HEK293 (cell line): ENCODE measurements around the gene TNS1.

ENCODE experiments used
- CTCF ChIA-PET: fragments of 350-600 bp; formaldehyde crosslinking; extraction: SDS; loops from one replicate; lab custom pipeline; 2021; ENCODE audit warnings: antibody characterized with exemption; lab: Yijun Ruan, JAX
- POLR2A ChIA-PET: fragments of 300-600 bp; formaldehyde crosslinking; extraction: SDS; loops from one replicate; lab custom pipeline; 2020; ENCODE audit warnings: antibody characterized with exemption, inconsistent platforms; lab: Yijun Ruan, JAX
- H3K27ac ChIP-seq: fragments of 200-500 bp; sonication (Bioruptor generic); 2 replicates; pipeline ENCODE4 v1.5.1; 2014; ENCODE audit warnings: low read depth, low read length, control low read depth, inconsistent platforms; ENCODE audit errors: extremely low read depth
- H3K36me3 ChIP-seq, 2 experiments: fragments of 200-500 bp in 1 of 2; sonication (Bioruptor generic) in 1 of 2; 1 replicate in 1 of 2; 2 replicates in 1 of 2; pipeline ENCODE4 v1.5.1; 2014 to 2017; ENCODE audit warnings: inconsistent platforms in 2 of 2, low read length in 2 of 2; ENCODE audit not compliant: control insufficient read depth in 2 of 2, insufficient read depth in 1 of 2
- H3K4me1 ChIP-seq: fragments of 200-500 bp; sonication (Bioruptor generic); 2 replicates; pipeline ENCODE4 v1.5.1; 2014; ENCODE audit warnings: mild to moderate bottlenecking, low read length, inconsistent platforms; ENCODE audit not compliant: control insufficient read depth, insufficient read depth
- H3K4me3 ChIP-seq: 2 replicates; pipeline ENCODE4 v1.5.1; 2011; ENCODE audit warnings: low read depth, mild to moderate bottlenecking, control low read depth, low read length, moderate library complexity
- H3K9me3 ChIP-seq: fragments of 200-500 bp; sonication (Bioruptor generic); 2 replicates; pipeline ENCODE4 v1.5.1; 2014; ENCODE audit warnings: low read depth, low read length, inconsistent platforms; ENCODE audit not compliant: control insufficient read depth, insufficient read depth
- GLI4 ChIP-seq: fragments of 450-650 bp; formaldehyde crosslinking; IDR thresholded peaks from 2 replicates; pipeline ENCODE4 v1.5.1; 2016; ENCODE audit warnings: missing biosample characterization, missing genetic modification characterization
- GLIS2 ChIP-seq: fragments of 450-650 bp; formaldehyde crosslinking; IDR thresholded peaks from 2 replicates; pipeline ENCODE4 v1.5.1; 2016; ENCODE audit warnings: missing biosample characterization, missing genetic modification characterization
- MYNN ChIP-seq: fragments of 450-650 bp; formaldehyde crosslinking; IDR thresholded peaks from 2 replicates; pipeline ENCODE4 v1.5.1; 2016; ENCODE audit warnings: missing biosample characterization, missing genetic modification characterization, borderline replicate concordance
- SP2 ChIP-seq: fragments of 450-650 bp; formaldehyde crosslinking; IDR thresholded peaks from 2 replicates; pipeline ENCODE4 v1.5.1; 2016; ENCODE audit warnings: missing biosample characterization, missing genetic modification characterization
- TRIM28 ChIP-seq: IDR thresholded peaks from 2 replicates; pipeline ENCODE4 v1.6.1; 2011; ENCODE audit warnings: low read length, control low read depth, borderline replicate concordance
- ZBTB20 ChIP-seq: fragments of 450-650 bp; formaldehyde crosslinking; IDR thresholded peaks from 2 replicates; pipeline ENCODE4 v1.5.1; 2016; ENCODE audit warnings: missing biosample characterization, missing genetic modification characterization
- ZBTB48 ChIP-seq: fragments of 450-650 bp; formaldehyde crosslinking; IDR thresholded peaks from 2 replicates; pipeline ENCODE4 v1.5.1; 2016; ENCODE audit warnings: missing biosample characterization, missing genetic modification characterization
- ZNF138 ChIP-seq: fragments of 450-650 bp; formaldehyde crosslinking; IDR thresholded peaks from 2 replicates; pipeline ENCODE4 v1.5.1; 2016; ENCODE audit warnings: missing biosample characterization, missing genetic modification characterization, borderline replicate concordance
- ZNF140 ChIP-seq: fragments of 450-650 bp; formaldehyde crosslinking; IDR thresholded peaks from 2 replicates; pipeline ENCODE4 v1.5.1; 2016; ENCODE audit warnings: missing biosample characterization, missing genetic modification characterization
- ZNF157 ChIP-seq: fragments of 450-650 bp; formaldehyde crosslinking; IDR thresholded peaks from 2 replicates; pipeline ENCODE4 v1.5.1; 2016; ENCODE audit warnings: missing biosample characterization, missing genetic modification characterization
- ZNF174 ChIP-seq: fragments of 450-650 bp; formaldehyde crosslinking; IDR thresholded peaks from 2 replicates; pipeline ENCODE4 v1.5.0; 2017; ENCODE audit warnings: missing biosample characterization, mild to moderate bottlenecking, missing genetic modification characterization
- ZNF2 ChIP-seq: fragments of 450-650 bp; formaldehyde crosslinking; IDR thresholded peaks from 2 replicates; pipeline ENCODE4 v1.5.1; 2016; ENCODE audit warnings: missing biosample characterization, missing genetic modification characterization
- ZNF202 ChIP-seq: fragments of 450-650 bp; formaldehyde crosslinking; IDR thresholded peaks from 2 replicates; pipeline ENCODE4 v1.5.1; 2016; ENCODE audit warnings: missing biosample characterization, missing genetic modification characterization, borderline replicate concordance
- ZNF223 ChIP-seq: fragments of 450-650 bp; formaldehyde crosslinking; IDR thresholded peaks from 2 replicates; pipeline ENCODE4 v1.5.1; 2016; ENCODE audit warnings: missing biosample characterization, missing genetic modification characterization
- ZNF324 ChIP-seq: fragments of 450-650 bp; formaldehyde crosslinking; IDR thresholded peaks from 2 replicates; pipeline ENCODE4 v1.5.1; 2016; ENCODE audit warnings: missing biosample characterization, missing genetic modification characterization
- ZNF335 ChIP-seq: fragments of 450-650 bp; formaldehyde crosslinking; conservative IDR thresholded peaks from 2 replicates; pipeline ENCODE4 v1.5.1; 2016; ENCODE audit warnings: missing biosample characterization, missing genetic modification characterization
- ZNF48 ChIP-seq: fragments of 450-650 bp; formaldehyde crosslinking; IDR thresholded peaks from 2 replicates; pipeline ENCODE4 v1.5.1; 2016; ENCODE audit warnings: missing biosample characterization, missing genetic modification characterization
- ZNF510 ChIP-seq: fragments of 450-650 bp; formaldehyde crosslinking; IDR thresholded peaks from 2 replicates; pipeline ENCODE4 v1.5.1; 2018; ENCODE audit warnings: mild to moderate bottlenecking, missing genetic modification characterization, missing biosample characterization; ENCODE audit not compliant: insufficient replicate concordance
- ZNF514 ChIP-seq: fragments of 450-650 bp; formaldehyde crosslinking; IDR thresholded peaks from 2 replicates; pipeline ENCODE4 v1.5.1; 2016; ENCODE audit warnings: missing biosample characterization, missing genetic modification characterization
- ZNF529 ChIP-seq: fragments of 450-650 bp; formaldehyde crosslinking; IDR thresholded peaks from 2 replicates; pipeline ENCODE4 v1.5.1; 2017; ENCODE audit warnings: missing genetic modification characterization, missing biosample characterization; ENCODE audit not compliant: insufficient replicate concordance
- ZNF558 ChIP-seq: fragments of 450-650 bp; formaldehyde crosslinking; IDR thresholded peaks from 2 replicates; pipeline ENCODE4 v1.5.1; 2016; ENCODE audit warnings: missing biosample characterization, missing genetic modification characterization
- ZNF654 ChIP-seq: fragments of 450-650 bp; formaldehyde crosslinking; IDR thresholded peaks from 2 replicates; pipeline ENCODE4 v1.5.1; 2016; ENCODE audit warnings: low read depth, missing biosample characterization, missing genetic modification characterization
- ZNF677 ChIP-seq: fragments of 450-650 bp; IDR thresholded peaks from 2 replicates; pipeline ENCODE4 v1.5.0; 2018; ENCODE audit warnings: missing biosample characterization, mild to moderate bottlenecking, missing genetic modification characterization, moderate library complexity
- ZNF768 ChIP-seq: fragments of 450-650 bp; formaldehyde crosslinking; IDR thresholded peaks from 2 replicates; pipeline ENCODE4 v1.5.1; 2018; ENCODE audit warnings: missing biosample characterization, mild to moderate bottlenecking, missing genetic modification characterization
- ZSCAN23 ChIP-seq: fragments of 450-650 bp; formaldehyde crosslinking; IDR thresholded peaks from 2 replicates; pipeline ENCODE4 v1.5.1; 2016; ENCODE audit warnings: missing biosample characterization, missing genetic modification characterization
- ZSCAN30 ChIP-seq: fragments of 450-650 bp; IDR thresholded peaks from 2 replicates; pipeline ENCODE4 v1.5.1; 2018; ENCODE audit warnings: missing biosample characterization, mild to moderate bottlenecking, missing genetic modification characterization, moderate library complexity
- ZXDB ChIP-seq: fragments of 450-650 bp; formaldehyde crosslinking; IDR thresholded peaks from 2 replicates; pipeline ENCODE4 v1.5.1; 2016; ENCODE audit warnings: missing biosample characterization, missing genetic modification characterization
- TF ChIP-seq, protein P1 (sequence below): fragments of 450-650 bp; formaldehyde crosslinking; optimal IDR thresholded peaks from 2 replicates; pipeline ENCODE3; 2016; ENCODE audit warnings: missing biosample characterization, mild to moderate bottlenecking, missing genetic modification characterization
- TF ChIP-seq, protein P2 (sequence below): fragments of 450-650 bp; formaldehyde crosslinking; IDR thresholded peaks from 2 replicates; pipeline ENCODE4 v1.5.1; 2016; ENCODE audit warnings: missing biosample characterization, missing genetic modification characterization
- TF ChIP-seq, protein P3 (sequence below): fragments of 450-650 bp; formaldehyde crosslinking; IDR thresholded peaks from 2 replicates; pipeline ENCODE4 v1.5.1; 2016; ENCODE audit warnings: missing biosample characterization, missing genetic modification characterization, low read depth

TNS1 gene

GRCh38 chr2:217856871-217857270 lies 145.9 kb downstream of the TNS1 start:
- TF ChIP-seq, protein P1, sequence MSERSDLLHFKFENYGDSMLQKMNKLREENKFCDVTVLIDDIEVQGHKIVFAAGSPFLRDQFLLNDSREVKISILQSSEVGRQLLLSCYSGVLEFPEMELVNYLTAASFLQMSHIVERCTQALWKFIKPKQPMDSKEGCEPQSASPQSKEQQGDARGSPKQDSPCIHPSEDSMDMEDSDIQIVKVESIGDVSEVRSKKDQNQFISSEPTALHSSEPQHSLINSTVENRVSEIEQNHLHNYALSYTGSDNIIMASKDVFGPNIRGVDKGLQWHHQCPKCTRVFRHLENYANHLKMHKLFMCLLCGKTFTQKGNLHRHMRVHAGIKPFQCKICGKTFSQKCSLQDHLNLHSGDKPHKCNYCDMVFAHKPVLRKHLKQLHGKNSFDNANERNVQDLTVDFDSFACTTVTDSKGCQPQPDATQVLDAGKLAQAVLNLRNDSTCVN (tag by site-specific recombination) = no peak
- no peak for TF ChIP-seq TRIM28
- TF ChIP-seq ZNF677 = no peak
- TF ChIP-seq ZNF324 (tag by site-specific recombination) = no peak
- no peak for TF ChIP-seq ZSCAN30 (tag by site-specific recombination)
- no peak for TF ChIP-seq ZNF157 (tag by site-specific recombination)
- no peak for TF ChIP-seq ZNF654 (tag by site-specific recombination)
- TF ChIP-seq SP2 (tag by site-specific recombination) = no peak
- TF ChIP-seq ZSCAN23 (tag by site-specific recombination) = no peak
- no peak for TF ChIP-seq ZXDB (tag by site-specific recombination)
- no peak for TF ChIP-seq GLI4
- no peak for TF ChIP-seq MYNN (tag by site-specific recombination)
- no peak for TF ChIP-seq ZNF558
- TF ChIP-seq ZNF529 (tag by site-specific recombination) = no peak
- TF ChIP-seq ZNF48 = no peak
- no peak for TF ChIP-seq ZNF514 (tag by site-specific recombination)
- no peak for TF ChIP-seq ZNF510 (tag by site-specific recombination)
- no peak for TF ChIP-seq ZNF174 (tag by site-specific recombination)
- no peak for TF ChIP-seq ZNF2 (tag by site-specific recombination)
- H3K36me3 ChIP-seq = no peaks in the 10 kb centered on the region
- CTCF ChIA-PET = interaction anchor here (1.7 kb wide), 1 partner anchor 68 kb away, joined by 3 read pairs; no protein-coding TSS in a partner anchor
- POLR2A ChIA-PET = no interaction called here
- no peaks in the 10 kb centered on the region for H3K4me1 ChIP-seq
- H3K27ac ChIP-seq = no peak overlapping the region
- no peaks in the 10 kb centered on the region for H3K9me3 ChIP-seq
- no peak overlapping the region for H3K4me3 ChIP-seq

GRCh38 chr2:217856159-217856558 lies 146.6 kb downstream of the TNS1 start:
- Histone ChIP-seq H3K4me1 (no peaks in the 10 kb centered on the region), H3K4me3 (no peak overlapping the region), H3K36me3 (no peaks in the 10 kb centered on the region), H3K27ac (no peak overlapping the region), H3K9me3 (no peaks in the 10 kb centered on the region)
- ChIA-PET CTCF (interaction anchor here (1.7 kb wide), 1 partner anchor 68 kb away, joined by 3 read pairs; no protein-coding TSS in a partner anchor), POLR2A (no interaction called here)
- no peak for TF ChIP-seq ZNF335 (tag by site-specific recombination)
- no peak for TF ChIP-seq ZNF138
- TF ChIP-seq, protein P2, sequence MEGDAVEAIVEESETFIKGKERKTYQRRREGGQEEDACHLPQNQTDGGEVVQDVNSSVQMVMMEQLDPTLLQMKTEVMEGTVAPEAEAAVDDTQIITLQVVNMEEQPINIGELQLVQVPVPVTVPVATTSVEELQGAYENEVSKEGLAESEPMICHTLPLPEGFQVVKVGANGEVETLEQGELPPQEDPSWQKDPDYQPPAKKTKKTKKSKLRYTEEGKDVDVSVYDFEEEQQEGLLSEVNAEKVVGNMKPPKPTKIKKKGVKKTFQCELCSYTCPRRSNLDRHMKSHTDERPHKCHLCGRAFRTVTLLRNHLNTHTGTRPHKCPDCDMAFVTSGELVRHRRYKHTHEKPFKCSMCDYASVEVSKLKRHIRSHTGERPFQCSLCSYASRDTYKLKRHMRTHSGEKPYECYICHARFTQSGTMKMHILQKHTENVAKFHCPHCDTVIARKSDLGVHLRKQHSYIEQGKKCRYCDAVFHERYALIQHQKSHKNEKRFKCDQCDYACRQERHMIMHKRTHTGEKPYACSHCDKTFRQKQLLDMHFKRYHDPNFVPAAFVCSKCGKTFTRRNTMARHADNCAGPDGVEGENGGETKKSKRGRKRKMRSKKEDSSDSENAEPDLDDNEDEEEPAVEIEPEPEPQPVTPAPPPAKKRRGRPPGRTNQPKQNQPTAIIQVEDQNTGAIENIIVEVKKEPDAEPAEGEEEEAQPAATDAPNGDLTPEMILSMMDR = no peak
- no peak for TF ChIP-seq ZNF768 (tag by site-specific recombination)
- TF ChIP-seq ZNF202 (tag by site-specific recombination) = no peak
- TF ChIP-seq ZBTB20 (tag by site-specific recombination) = no peak
- TF ChIP-seq, protein P3, sequence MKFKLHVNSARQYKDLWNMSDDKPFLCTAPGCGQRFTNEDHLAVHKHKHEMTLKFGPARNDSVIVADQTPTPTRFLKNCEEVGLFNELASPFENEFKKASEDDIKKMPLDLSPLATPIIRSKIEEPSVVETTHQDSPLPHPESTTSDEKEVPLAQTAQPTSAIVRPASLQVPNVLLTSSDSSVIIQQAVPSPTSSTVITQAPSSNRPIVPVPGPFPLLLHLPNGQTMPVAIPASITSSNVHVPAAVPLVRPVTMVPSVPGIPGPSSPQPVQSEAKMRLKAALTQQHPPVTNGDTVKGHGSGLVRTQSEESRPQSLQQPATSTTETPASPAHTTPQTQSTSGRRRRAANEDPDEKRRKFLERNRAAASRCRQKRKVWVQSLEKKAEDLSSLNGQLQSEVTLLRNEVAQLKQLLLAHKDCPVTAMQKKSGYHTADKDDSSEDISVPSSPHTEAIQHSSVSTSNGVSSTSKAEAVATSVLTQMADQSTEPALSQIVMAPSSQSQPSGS (tag by site-specific recombination) = no peak
- TF ChIP-seq, protein P1 (tag by site-specific recombination) = no peak
- TF ChIP-seq GLIS2 = no peak
- no peak for TF ChIP-seq ZNF140
- TF ChIP-seq ZBTB48 (tag by site-specific recombination) = no peak
- no peak for TF ChIP-seq ZNF223 (tag by site-specific recombination)
